Activated T-cell treated with anti-CD3 and anti-CD28 coated beads for 1 hour (primary cell): ENCODE measurements around the gene C19orf53.
"Not testable (repeated sequence)": the region's sequence is repeated elsewhere in the genome, so short reads cannot be mapped to it uniquely, and the experiment has no call there.

Experiments used
- DNase-seq: peaks from one replicate; pipeline ENCODE4 v3.0.0-alpha.2; 2020; ENCODE audit warnings: low read depth

C19orf53 gene

DNA sequence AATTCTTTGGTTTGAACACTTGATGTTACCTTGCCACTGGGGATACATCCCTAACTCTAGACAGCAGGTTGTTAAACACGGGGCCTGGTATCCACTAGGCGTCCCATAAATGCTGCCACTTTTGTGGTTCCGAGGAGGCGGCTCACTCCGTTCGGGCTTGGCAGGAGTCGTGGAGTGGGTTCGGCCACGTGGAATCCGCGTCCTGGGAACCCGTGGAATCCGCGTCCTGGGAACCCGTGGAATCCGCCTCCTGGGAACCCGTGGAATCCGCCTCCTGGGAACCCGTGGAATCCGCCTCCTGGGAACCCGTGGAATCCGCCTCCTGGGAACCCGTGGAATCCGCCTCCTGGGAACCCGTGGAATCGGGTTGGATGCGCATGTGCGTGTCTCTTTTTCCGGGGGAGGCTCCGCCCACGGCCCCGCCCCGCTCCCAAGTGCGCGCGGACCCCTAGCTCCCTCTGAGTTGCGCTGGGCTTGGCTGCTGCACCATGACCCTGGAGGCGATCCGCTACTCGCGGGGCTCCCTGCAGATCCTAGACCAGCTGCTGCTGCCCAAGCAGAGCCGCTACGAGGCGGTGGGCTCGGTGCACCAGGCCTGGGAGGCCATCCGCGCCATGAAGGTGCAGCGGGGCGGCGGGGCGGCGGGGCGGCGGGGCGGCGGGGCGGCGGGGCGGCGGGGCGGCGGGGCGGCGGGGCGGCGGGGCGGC, 10.0 kb upstream of the C19orf53 start, which contains the start of gene MRI1:
MRI1 (plus strand) TSS at position 422 of the 707 bp plus-strand sequence; CDS start at position 489, 67 bp downstream.
- peak; percentile 49 for DNase-seq

GRCh38 chr19:13764821-13765394, 9.3 kb upstream of the C19orf53 start:
- peak; percentile 21 for DNase-seq

DNA sequence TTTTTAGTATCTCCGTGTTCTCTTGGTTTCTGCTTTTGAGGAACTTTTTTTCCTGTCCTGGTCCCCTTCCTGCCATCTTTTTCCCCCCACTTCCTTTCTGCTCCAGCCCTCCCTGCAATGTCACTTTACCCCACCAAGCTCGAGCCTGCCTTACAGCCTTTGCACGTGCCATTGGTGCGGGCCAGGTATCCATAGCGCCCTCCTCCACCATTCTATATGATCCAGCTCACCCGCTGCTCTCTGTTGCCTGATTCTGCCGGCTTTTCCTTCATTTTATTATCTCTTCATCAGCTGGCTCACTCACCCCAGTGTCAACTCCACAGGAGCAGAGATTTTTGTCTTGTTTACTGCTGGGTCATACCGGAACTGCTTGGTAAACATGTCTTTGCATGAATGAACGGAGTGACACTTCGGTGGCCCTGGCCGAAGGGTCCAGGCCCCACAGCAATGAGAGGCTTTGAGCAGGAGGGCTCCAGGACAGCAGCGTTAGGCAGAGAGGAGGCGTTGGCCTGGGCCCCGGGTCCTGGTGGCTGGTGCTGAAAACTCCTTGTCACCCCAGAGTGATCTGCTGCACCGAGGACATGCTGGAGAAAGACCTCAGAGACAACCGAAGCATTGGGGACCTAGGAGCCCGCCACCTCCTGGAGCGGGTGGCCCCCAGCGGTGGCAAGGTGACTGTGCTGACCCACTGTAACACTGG, 8.7 kb upstream of the C19orf53 start:
- DNase-seq, result no peak

DNA sequence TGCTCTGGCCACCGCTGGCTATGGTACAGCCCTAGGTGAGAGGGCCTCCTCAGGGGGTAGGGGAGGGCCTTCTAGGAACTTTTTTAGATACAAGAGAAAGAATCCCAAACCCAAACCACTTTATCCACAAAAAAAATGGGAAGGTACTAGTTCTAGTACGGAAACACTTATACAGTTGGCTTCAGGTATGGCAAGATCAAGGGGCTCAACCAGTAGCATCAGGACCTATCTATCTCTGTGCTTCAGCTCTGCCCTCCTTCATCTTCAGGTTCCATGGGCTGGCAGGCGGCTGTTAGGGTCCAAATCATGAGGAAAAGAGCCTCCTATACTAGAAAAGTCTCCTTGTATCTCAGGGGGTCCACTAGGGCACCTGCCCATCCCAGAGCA, 8.2 kb upstream of the C19orf53 start:
- no peak for DNase-seq

DNA sequence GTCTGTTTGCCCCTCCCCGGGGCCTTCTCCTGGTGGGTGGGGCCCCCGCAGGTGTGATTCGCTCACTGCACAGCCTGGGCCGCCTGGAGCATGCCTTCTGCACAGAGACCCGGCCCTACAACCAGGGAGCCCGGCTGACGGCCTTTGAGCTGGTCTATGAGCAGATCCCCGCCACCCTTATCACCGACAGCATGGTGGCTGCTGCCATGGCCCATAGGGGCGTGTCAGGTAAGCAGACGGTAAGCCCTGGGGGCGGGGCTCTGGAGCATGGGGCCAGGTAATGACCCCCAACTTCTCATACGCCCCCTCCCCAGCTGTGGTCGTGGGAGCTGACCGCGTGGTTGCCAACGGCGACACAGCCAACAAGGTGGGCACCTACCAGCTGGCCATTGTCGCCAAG, 5.7 kb upstream of the C19orf53 start:
- DNase-seq, result no peak

DNA sequence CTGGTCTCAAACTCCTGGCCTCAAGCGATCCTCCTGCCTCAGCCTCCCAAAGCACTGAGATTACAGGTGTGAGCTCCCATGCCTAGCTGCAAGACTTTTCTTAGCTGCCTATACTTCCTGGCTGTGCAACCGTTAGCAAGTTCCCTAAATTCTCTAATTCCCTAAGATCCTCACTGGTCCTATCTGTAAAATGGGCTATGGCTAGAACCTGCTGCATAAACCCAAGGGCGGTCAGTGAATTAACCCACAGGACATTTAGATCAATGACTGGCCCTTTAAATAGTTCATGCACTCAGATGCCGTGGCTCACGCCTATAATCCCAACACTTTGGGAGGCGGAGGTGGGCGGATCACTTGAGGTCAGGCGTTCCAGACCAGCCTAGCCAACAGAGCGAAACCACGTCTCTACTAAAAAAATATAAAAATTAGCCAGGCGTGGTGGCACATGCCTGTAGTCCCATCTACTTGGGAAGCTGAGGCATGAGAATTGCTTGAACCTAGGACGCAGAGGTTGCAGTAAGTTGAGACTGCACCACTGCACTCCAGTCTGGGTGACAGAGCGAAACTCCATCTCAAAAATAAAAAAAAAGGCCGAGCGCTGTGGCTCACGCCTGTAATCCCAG, 4.1 kb upstream of the C19orf53 start:
- no peak for DNase-seq

- no peak for DNase-seq
Observed at GRCh38 chr19:13778398-13778797, 4.1 kb downstream of the C19orf53 start.

DNA sequence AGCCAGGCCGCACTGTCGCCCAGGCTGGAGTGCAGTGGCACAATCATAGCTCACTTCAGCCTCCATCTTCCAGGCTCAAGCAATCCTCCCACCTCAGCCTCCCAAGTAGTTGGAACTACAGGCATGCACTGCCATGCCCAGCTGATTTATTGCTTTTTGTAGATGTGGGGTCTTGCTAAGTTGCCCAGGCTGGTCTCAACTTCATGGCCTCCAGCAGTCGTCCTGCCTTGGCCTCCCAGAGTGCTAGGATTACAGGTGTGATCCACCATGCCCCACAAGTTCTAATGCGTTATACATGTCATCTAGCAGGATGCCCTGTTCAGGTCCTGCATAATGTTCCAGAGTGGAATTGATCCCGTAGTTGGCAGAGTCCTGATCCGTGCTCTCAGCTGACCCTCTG, 4.6 kb downstream of the C19orf53 start:
- DNase-seq, result no peak

GRCh38 chr19:13779794-13780193, 5.5 kb downstream of the C19orf53 start:
- not testable (repeated sequence) for DNase-seq

GRCh38 chr19:13781547-13781946, 7.3 kb downstream of the C19orf53 start:
- no peak for DNase-seq

- DNase-seq, result no peak
Observed at GRCh38 chr19:13782537-13782936, 8.3 kb downstream of the C19orf53 start.

DNA sequence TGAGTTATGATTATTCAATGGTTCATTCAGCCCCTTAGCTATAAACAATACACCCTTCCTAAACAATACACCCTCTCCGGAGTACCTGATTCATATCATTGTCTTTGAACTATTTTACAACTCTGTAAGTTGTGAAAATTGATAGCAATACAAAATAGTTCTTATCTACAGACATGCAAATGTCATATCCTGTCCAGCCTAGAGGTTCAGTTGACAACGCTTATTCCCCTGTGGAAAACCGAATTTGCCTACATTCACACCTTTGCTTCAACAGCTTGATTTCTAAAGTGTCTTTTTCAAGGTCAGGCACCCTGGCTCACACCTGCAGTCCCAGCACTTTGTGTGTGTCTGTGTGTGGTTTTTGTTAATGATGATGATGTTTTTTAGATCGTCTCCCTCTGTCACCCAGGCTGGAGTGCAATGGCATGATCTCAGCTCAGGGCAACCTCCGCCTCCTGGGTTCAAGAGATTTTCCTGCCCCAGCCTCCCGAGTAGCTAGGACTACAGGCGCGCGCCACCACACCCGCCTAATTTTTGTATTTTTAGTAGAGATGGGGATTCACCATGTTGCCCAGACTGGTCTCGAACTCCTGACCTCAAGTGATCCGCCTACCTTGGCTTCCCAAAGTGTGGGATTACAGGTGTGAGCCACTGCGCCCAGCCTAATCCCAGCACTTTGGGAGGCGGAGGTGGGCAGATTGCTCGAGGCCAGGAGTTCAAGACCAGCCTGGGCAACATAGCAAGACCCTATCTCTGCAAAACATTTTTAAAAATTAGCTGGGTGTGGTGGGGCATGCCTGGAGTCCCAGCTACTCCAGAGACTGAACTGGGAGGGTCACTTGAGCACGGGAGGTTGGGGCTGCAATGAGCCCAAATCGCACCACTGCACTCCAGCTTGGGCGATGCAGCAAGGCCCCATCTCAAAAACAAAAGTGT, 9.6 kb downstream of the C19orf53 start:
- no peak for DNase-seq

DNA sequence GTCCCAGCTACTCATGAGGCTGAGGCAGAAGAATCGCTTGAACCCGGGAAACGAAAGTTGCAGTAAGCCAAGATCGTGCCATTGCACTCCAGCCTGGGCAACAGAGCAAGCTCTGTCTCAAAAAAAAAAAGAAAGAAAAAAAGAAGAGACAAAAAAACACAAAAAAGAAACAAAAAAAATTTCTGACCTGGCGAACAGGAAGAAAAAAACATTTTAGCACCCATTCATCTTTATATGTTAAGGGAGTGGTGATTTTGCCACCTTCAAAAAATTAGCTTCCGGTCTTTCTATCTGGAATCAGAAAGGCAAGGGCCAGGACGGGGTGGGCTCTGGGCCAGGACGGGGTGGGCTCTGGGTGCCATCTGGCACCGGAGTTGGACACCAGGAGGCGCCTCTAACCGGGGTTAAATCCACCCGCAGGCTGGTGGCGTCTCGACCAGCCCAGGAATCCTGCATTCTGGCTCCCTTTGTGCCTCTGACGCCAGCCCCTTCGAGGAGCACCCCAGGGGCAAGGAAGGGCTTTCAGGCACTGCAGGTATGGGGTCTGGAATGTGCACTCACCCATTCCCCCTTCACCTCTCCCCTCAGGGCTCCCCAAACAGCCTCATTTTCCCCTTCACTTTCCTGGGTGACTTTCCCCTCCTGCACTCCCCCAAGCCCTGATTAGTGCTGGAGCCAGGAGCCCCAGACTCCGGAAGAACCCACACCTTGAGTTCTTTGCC, 10.6 kb downstream of the C19orf53 start:
- DNase-seq, result peak; percentile 64

DNA sequence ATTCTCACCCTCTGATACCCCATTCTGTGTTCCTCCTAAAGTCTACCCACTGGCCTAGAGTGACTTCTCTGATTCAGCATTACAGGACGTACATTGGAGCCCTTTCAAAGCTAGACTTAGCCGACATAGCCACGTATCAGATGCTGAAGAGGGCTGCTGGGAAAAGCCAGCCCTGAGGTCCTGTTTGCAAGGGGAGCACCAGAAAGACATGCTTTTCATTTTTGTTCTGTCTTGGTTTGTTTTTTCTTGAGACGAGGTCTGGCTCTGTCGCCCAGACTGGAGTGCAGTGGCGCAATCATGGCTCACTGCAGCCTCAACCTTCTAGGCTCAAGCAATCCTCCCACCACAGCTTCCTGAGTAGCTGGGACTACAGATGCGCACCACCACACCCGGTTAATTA, 14.7 kb downstream of the C19orf53 start:
- no peak for DNase-seq

DNA sequence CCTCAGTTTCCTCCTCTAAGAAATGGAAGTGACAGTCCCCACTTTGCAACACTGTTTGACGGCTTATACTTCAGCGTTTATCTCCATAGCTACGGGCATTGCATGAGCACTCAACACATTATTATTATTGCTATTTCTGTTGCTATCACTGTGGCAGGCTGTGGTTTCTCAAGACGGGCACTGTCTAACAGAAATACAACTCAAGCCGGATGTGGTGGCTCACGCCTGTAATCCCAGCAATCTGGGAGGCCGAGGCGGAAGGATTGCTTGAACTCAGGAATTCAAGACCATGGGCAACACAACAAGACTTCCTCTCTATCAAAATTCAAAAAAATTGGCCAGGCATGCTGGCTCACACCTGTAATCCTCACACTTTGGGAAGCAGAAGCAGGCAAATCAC, 16.1 kb downstream of the C19orf53 start:
- DNase-seq, result no peak

- not testable (repeated sequence) for DNase-seq
Observed at GRCh38 chr19:13793317-13793716, 19.1 kb downstream of the C19orf53 start.

DNA sequence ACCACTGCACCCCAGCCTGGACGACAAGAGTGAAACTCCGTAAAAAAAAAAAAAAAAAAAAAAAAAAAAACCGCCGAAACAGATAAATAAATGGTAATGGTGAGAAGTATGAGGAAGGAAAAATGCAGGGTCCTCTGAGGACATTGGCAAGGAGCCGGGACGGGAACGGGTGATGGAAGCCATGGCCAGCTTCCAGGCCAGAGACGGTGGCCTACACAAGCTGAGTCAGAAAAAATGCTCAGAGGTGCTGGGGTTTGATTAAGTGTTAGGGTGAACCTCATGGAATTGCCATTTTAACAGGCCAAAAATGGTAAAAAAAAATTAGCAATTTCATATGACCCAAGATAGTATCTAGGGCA, 20.1 kb downstream of the C19orf53 start:
- DNase-seq, result no peak

DNA sequence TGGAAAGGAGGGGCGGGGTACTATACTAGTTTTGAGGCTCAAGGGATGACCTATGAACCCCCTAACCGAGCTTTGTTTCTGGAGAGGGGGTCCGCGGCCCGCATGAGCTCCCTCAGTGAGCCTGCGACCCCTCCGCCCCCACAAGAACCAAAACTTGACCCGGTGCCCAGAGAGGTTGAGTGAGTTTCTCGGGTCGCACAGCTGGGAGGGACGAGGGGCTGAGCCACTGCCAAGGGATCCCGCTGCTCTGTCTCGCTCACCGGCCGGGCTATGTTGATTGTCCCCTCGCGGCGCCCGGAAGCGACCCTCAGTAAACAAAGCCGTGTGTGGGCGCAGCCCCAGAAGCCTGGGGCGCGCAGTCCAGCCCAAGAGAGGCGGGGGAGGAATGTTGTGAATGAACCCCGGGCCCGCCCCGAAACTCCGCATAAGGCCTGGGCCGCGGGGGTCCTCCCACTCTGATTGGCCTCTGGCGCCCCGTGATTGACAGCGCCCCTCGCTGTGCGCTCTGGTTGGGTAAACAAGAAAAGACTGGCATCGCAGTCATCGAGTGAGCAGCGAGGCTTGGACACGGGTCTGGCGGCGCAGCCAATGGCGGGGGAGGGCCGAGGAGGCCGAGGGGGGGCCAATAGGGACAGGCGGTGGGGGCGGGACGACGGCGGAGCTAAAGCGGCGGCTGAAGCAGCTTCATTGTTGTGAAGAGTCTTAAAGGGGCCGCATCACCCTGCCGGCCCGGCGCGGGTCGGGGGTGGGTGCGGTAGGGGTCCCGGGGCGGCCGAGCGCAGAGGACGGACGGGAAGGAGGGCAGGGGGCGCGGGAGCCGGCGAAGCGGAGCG, 20.7 kb downstream of the C19orf53 start, which contains the start of gene ZSWIM4:
ZSWIM4 (plus strand) TSS at position 687 of the 833 bp plus-strand sequence. CDS start 206 bp downstream, outside the sequence.
- DNase-seq, result peak; percentile 85

GRCh38 chr19:13795595-13796300, 21.5 kb downstream of the C19orf53 start:
- DNase-seq, result no peak
